IMR-90 (cell line): Measurements from ENCODE around the gene XYLB. TPM values are rescaled to one million over a fixed set of nuclear protein-coding genes. Genes with fewer than 3 reads are reported as not detected.

Source experiments
- ATAC-seq: fragments of 200-7000 bp; cut with Tn5 transposase; 2 replicates; pipeline ENCODE4 v1.9.1; 2020; ENCODE audit warnings: low read depth, mild to moderate bottlenecking, moderate library complexity
- BruUV-seq: library from RNA; stranded (reverse); fragments of 400-500 nt; replicated peaks from 2 replicates; lab custom pipeline; 2021; lab: Mats Ljungman, UMichigan
- CTCF ChIA-PET: fragments of 300-600 bp; formaldehyde crosslinking; extraction: SDS; loops from one replicate; lab custom pipeline; 2021; ENCODE audit warnings: antibody characterized with exemption; lab: Yijun Ruan, JAX
- POLR2A ChIA-PET: fragments of 300-600 bp; sonication (Branson Sonifier 250); formaldehyde crosslinking; loops from one replicate; lab custom pipeline; 2022; ENCODE audit warnings: antibody characterized with exemption; ENCODE audit not compliant: unreplicated experiment; lab: Charles Lee
- DNase-seq: peaks from one replicate; pipeline ENCODE4 v3.0.0; 2013
- H2AFZ ChIP-seq: replicated peaks from 2 replicates; pipeline ENCODE3; 2013; ENCODE audit warnings: low read length, mild to moderate bottlenecking; ENCODE audit not compliant: poor library complexity
- H2AK5ac ChIP-seq: 2 replicates; pipeline ENCODE4 v1.6.1; 2013; ENCODE audit warnings: low read depth, low read length, inconsistent platforms
- H2AK9ac ChIP-seq: replicated peaks from 2 replicates; pipeline ENCODE3; 2013; ENCODE audit warnings: mild to moderate bottlenecking, low read depth, low read length, moderate library complexity; ENCODE audit not compliant: poor library complexity
- H2BK120ac ChIP-seq: 2 replicates; pipeline ENCODE4 v1.6.1; 2013; ENCODE audit warnings: low read depth, low read length, inconsistent platforms
- H2BK15ac ChIP-seq: 3 replicates; pipeline ENCODE4 v1.6.1; 2013; ENCODE audit warnings: low read depth, low read length, inconsistent platforms
- H2BK20ac ChIP-seq: 2 replicates; pipeline ENCODE4 v1.6.1; 2013; ENCODE audit warnings: low read depth, mild to moderate bottlenecking, inconsistent platforms, low read length, moderate library complexity
- H2BK5ac ChIP-seq: 2 replicates; pipeline ENCODE4 v1.6.1; 2013; ENCODE audit warnings: mild to moderate bottlenecking, low read depth, low read length, inconsistent platforms; ENCODE audit not compliant: poor library complexity, severe bottlenecking
- H3K14ac ChIP-seq: replicated peaks from 2 replicates; pipeline ENCODE4 v1.6.1; 2013; ENCODE audit warnings: low read depth, low read length, inconsistent platforms
- H3K18ac ChIP-seq: 2 replicates; pipeline ENCODE4 v1.6.1; 2013; ENCODE audit warnings: low read depth, low read length, control low read depth
- H3K23ac ChIP-seq: 2 replicates; pipeline ENCODE4 v1.6.1; 2013; ENCODE audit warnings: low read depth, low read length, inconsistent platforms
- H3K27ac ChIP-seq: 2 replicates; pipeline ENCODE4 v1.5.1; 2013; ENCODE audit warnings: mild to moderate bottlenecking, control low read depth, low read length; ENCODE audit not compliant: insufficient read depth
- H3K27me3 ChIP-seq: 2 replicates; pipeline ENCODE4 v1.6.1; 2013; ENCODE audit warnings: low read length; ENCODE audit not compliant: control insufficient read depth, insufficient read depth
- H3K36me3 ChIP-seq: 2 replicates; pipeline ENCODE4 v1.6.1; 2013; ENCODE audit warnings: low read length, mixed read lengths; ENCODE audit not compliant: control insufficient read depth, insufficient read depth
- H3K4ac ChIP-seq: 2 replicates; pipeline ENCODE4 v1.6.1; 2013; ENCODE audit warnings: low read depth, low read length, inconsistent platforms
- H3K4me1 ChIP-seq: 2 replicates; pipeline ENCODE4 v1.6.1; 2013; ENCODE audit warnings: low read length, mixed read lengths; ENCODE audit not compliant: control insufficient read depth, insufficient read depth
- H3K4me2 ChIP-seq: 2 replicates; pipeline ENCODE4 v1.6.1; 2013; ENCODE audit warnings: low read depth, mild to moderate bottlenecking, control low read depth, low read length, moderate library complexity
- H3K4me3 ChIP-seq: 2 replicates; pipeline ENCODE4 v1.5.1; 2013; ENCODE audit warnings: low read depth, mild to moderate bottlenecking, control low read depth, low read length, moderate library complexity; ENCODE audit not compliant: insufficient read depth
- H3K56ac ChIP-seq: 2 replicates; pipeline ENCODE4 v1.6.1; 2013; ENCODE audit warnings: low read length, inconsistent platforms; ENCODE audit not compliant: insufficient read depth; ENCODE audit errors: extremely low read depth
- H3K79me1 ChIP-seq, 2 experiments: 2 replicates each; pipeline ENCODE4 v1.6.1; 2013; ENCODE audit warnings: low read length in 2 of 2, inconsistent platforms in 1 of 2, low read depth in 1 of 2
- H3K9ac ChIP-seq: 2 replicates; pipeline ENCODE4 v1.6.1; 2013; ENCODE audit warnings: low read depth, low read length, control low read depth
- H3K9me1 ChIP-seq: 2 replicates; pipeline ENCODE4 v1.6.1; 2013; ENCODE audit warnings: low read length, inconsistent platforms; ENCODE audit not compliant: insufficient read depth
- H3K9me3 ChIP-seq: 2 replicates; pipeline ENCODE4 v1.6.1; 2013; ENCODE audit warnings: low read length; ENCODE audit not compliant: control insufficient read depth, insufficient read depth
- H4K20me1 ChIP-seq: 2 replicates; pipeline ENCODE4 v1.6.1; 2013; ENCODE audit warnings: low read length, inconsistent platforms; ENCODE audit not compliant: insufficient read depth
- H4K5ac ChIP-seq: 2 replicates; pipeline ENCODE4 v1.6.1; 2013; ENCODE audit warnings: mild to moderate bottlenecking, low read depth, low read length, control low read depth
- H4K8ac ChIP-seq, 2 experiments: 2 replicates each; pipeline ENCODE4 v1.6.1; 2013; ENCODE audit warnings: low read depth in 2 of 2, low read length in 2 of 2, control low read depth in 1 of 2, inconsistent platforms in 1 of 2
- H4K91ac ChIP-seq: 2 replicates; pipeline ENCODE4 v1.6.1; 2013; ENCODE audit warnings: low read depth, low read length, inconsistent platforms; ENCODE audit not compliant: insufficient read depth
- BHLHE40 ChIP-seq: fragments of 150-350 bp; IDR thresholded peaks from 2 replicates; pipeline ENCODE4 v1.6.1; 2016; ENCODE audit warnings: mild to moderate bottlenecking, low read depth, low read length
- CHD1 ChIP-seq: IDR thresholded peaks from 2 replicates; pipeline ENCODE4 v1.6.1; 2012; ENCODE audit warnings: low read depth, low read length, improper control_type of control experiment
- MAFK ChIP-seq: IDR thresholded peaks from 2 replicates; pipeline ENCODE4 v1.6.1; 2012; ENCODE audit warnings: low read depth, low read length, improper control_type of control experiment
- NFE2L2 ChIP-seq: fragments of 150-350 bp; IDR thresholded peaks from 2 replicates; pipeline ENCODE4 v1.6.1; 2016; ENCODE audit warnings: low read depth, mild to moderate bottlenecking, low read length
- RCOR1 ChIP-seq: IDR thresholded peaks from 2 replicates; pipeline ENCODE4 v1.6.1; 2012; ENCODE audit warnings: mild to moderate bottlenecking, low read length, improper control_type of control experiment; ENCODE audit not compliant: insufficient replicate concordance
- WGBS, 2 experiments: methylation state at CpG; one replicate each; pipeline versions ENCODE4 v1.1.5 to v1.1.7; 2013; ENCODE audit warnings: missing lambda C conversion rate in 2 of 2; ENCODE audit not compliant: insufficient read length in 1 of 2; ENCODE audit errors: extremely low coverage in 2 of 2; 5-methylcytosine and 5-hydroxymethylcytosine counted together
- dilution Hi-C: fragments of 300-500 bp; cut with HindIII; formaldehyde crosslinking; loops from one replicate; pipeline ENCODE4 v1.14.3; 2018; ENCODE audit warnings: low sequenced_read_pairs; ENCODE audit not compliant: unreplicated experiment
- in situ Hi-C: fragments of 300-500 bp; cut with MboI; formaldehyde crosslinking; loops from 3 replicates; pipeline ENCODE4 v1.14.3; 2019; ENCODE audit warnings: low sequenced_read_pairs, inconsistent platforms, mixed read lengths
- intact Hi-C: fragments of 100-400 bp; cut with micrococcal nuclease; formaldehyde crosslinking; loops from 2 replicates; pipeline ENCODE4 v1.10.0; 2022
- polyA plus RNA-seq, 3 experiments: library from polyadenylated mRNA; depleted of rRNA; stranded (reverse); fragments of >200 nt; gene quantifications; 2 replicates each; pipeline ENCODE4 v1.2.3, GENCODE V29; 2012; ENCODE audit warnings: low replicate concordance in 1 of 3
- total RNA-seq: library from RNA; depleted of rRNA; stranded (reverse); fragments of >200 nt; gene quantifications from 2 replicates; pipeline ENCODE4 v1.2.3, GENCODE V29; 2012

XYLB gene
- total and polyA plus RNA-seq, 2 of the 4 experiments (the other 2 are of a cell fraction): 3.0 to 3.4 TPM

DNA sequence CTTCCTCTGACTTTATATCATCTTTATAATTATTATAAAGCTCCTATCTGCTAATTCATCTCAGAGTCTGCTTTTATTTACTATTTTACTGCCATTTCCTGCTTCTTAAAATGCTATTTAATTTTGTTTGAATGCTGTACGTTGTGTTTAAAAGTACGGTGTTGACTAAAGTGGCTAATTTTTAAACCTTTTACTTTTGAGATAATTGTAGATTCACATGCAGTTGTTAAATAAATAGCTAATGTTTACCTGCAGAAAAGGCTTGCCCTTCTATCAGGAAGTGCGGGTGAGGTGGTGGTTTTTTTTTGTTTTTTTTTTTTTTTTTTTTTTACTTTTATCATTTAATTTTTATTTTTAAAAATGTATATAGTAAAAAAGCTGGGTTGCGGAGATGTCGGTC lies 41.3 kb downstream of the XYLB start (continued):
- TF ChIP-seq CHD1 (no peak), BHLHE40 (no peak), RCOR1 (no peak)

DNA sequence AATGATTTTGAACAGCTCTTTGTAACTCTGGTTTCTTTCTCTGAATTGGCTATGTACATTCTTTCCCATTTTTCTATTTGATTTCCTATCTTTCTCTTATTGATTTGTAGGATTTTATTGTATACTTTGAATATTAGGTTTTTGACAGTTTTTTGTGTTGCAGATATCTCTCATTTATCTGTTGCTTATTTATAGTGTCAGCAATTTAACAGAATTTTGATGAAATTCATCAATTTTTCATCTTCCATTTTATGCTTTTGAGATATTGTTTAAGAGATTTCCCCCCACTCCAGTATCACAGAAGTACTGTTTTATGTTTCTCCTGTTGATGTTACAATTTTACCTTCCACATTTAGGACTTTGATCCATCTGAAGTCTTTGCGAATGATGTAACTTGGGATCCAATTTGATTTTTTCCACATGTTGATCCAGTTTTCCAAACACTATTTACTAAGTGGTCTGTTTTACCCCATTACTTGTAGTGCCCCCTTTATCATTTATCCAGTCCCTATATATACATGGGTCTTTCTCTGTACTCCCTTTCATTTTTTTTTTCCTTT lies 46.1 kb downstream of the XYLB start:
- H2BK15ac ChIP-seq: no peak overlapping the region
- in situ Hi-C loops: no loop called here
- H2AK9ac ChIP-seq: no peak overlapping the region
- no TSS peak for BruUV-seq
- no peak overlapping the region for H3K4me2 ChIP-seq
- H3K23ac ChIP-seq: no peak overlapping the region
- H3K27ac ChIP-seq: no peak overlapping the region
- H2BK5ac ChIP-seq: no peak overlapping the region
- H4K20me1 ChIP-seq: no peaks in the 10 kb centered on the region
- dilution Hi-C loops: no loop called here
- H3K27me3 ChIP-seq: no peaks in the 10 kb centered on the region
- H3K4ac ChIP-seq: no peak overlapping the region
- WGBS, 2 experiments: 100% methylated on average over 1 of the region's 1 CpG; no CpG with 5 or more reads in 1 of the 2 experiments
- ChIA-PET POLR2A (no interaction called here), CTCF (no interaction called here)
- H3K18ac ChIP-seq: no peak overlapping the region
- H2AK5ac ChIP-seq: no peak overlapping the region
- H3K14ac ChIP-seq: no peak overlapping the region
- DNase-seq (no peak), ATAC-seq (no peak)
- intact Hi-C loops: no loop called here
- H3K79me1 ChIP-seq: no peaks in the 10 kb centered on the region
- TF ChIP-seq NFE2L2: no peak
- peak; percentile 47; the same call in 1 of the 2 replicates for TF ChIP-seq MAFK
- H3K9me3 ChIP-seq: no peaks in the 10 kb centered on the region
- H2AFZ ChIP-seq: no peak overlapping the region
- H3K9ac ChIP-seq: no peak overlapping the region
- H3K36me3 ChIP-seq: peaks cover 4% of the 10 kb centered on the region; the same call in 1 of the 2 replicates
- H3K56ac ChIP-seq: no peak overlapping the region
- no peak overlapping the region for H2BK120ac ChIP-seq
- H3K9me1 ChIP-seq: peaks cover 9% of the 10 kb centered on the region; the same call in 1 of the 2 replicates
- no peaks in the 10 kb centered on the region for H3K4me1 ChIP-seq
- H4K5ac ChIP-seq: no peak overlapping the region
- H4K91ac ChIP-seq: no peak overlapping the region
- no peak overlapping the region for H4K8ac ChIP-seq
- no peak overlapping the region for H2BK20ac ChIP-seq
- H3K4me3 ChIP-seq: no peak overlapping the region
